Natural killer cell (primary cell): Measurements from ENCODE around the gene ZC3H18. TPM values are rescaled to one million over a fixed set of nuclear protein-coding genes. Genes with fewer than 3 reads are reported as not detected.

ENCODE experiments used
- ATAC-seq, 3 donors: fragments of 150-1000 bp in 2 of 3; fragments of 200-7000 bp in 1 of 3; cut with Tn5 transposase; 1 replicate in 1 of 3; 2 replicates in 2 of 3; pipeline ENCODE4 v1.10.0; 2021; ENCODE audit warnings: mild to moderate bottlenecking in 2 of 3, moderate library complexity in 2 of 3
- DNase-seq, 2 donors: peaks; one replicate each; pipeline versions ENCODE4 v3.0.0 to v3.0.0-alpha.2; 2013 to 2021; ENCODE audit warnings: mixed read lengths in 1 of 2
- H3K27ac ChIP-seq: one replicate; pipeline ENCODE4 v1.5.1; 2013; ENCODE audit warnings: mild to moderate bottlenecking, low read length
- H3K27me3 ChIP-seq: one replicate; pipeline ENCODE4 v1.6.1; 2013; ENCODE audit warnings: low read length; ENCODE audit not compliant: control insufficient read depth, insufficient read depth
- H3K36me3 ChIP-seq: one replicate; pipeline ENCODE4 v1.6.1; 2013; ENCODE audit warnings: low read length; ENCODE audit not compliant: control insufficient read depth, insufficient read depth
- H3K4me1 ChIP-seq: one replicate; pipeline ENCODE4 v1.6.1; 2013; ENCODE audit warnings: low read length; ENCODE audit not compliant: control insufficient read depth, insufficient read depth
- H3K4me3 ChIP-seq: one replicate; pipeline ENCODE4 v1.5.1; 2013; ENCODE audit warnings: low read length
- H3K9me3 ChIP-seq: one replicate; pipeline ENCODE4 v1.6.1; 2013; ENCODE audit warnings: low read length; ENCODE audit not compliant: control insufficient read depth, insufficient read depth
- H3K27ac Mint-ChIP-seq, 2 donors: one replicate each; pipeline ENCODE4 v1.8.0; 2022; ENCODE audit warnings: mild to moderate bottlenecking in 2 of 2, mixed read lengths in 2 of 2, moderate library complexity in 1 of 2
- H3K27me3 Mint-ChIP-seq, 2 donors: one replicate each; pipeline ENCODE4 v1.8.0; 2022; ENCODE audit warnings: low read depth in 2 of 2, mixed read lengths in 2 of 2
- H3K36me3 Mint-ChIP-seq: one replicate; pipeline ENCODE4 v1.8.0; 2022; ENCODE audit warnings: mixed read lengths
- H3K4me1 Mint-ChIP-seq, 2 donors: one replicate each; pipeline ENCODE4 v1.8.0; 2022; ENCODE audit warnings: mixed read lengths in 2 of 2
- H3K4me3 Mint-ChIP-seq: one replicate; pipeline ENCODE4 v1.8.0; 2022; ENCODE audit warnings: mild to moderate bottlenecking, moderate library complexity, mixed read lengths
- H3K9me3 Mint-ChIP-seq, 2 donors: one replicate each; pipeline ENCODE4 v1.8.0; 2022; ENCODE audit warnings: mixed read lengths in 2 of 2
- CTCF ChIP-seq: fragments of 200-600 bp; IDR thresholded peaks from one replicate; pipeline ENCODE4 v1.8.0; 2022; ENCODE audit warnings: antibody characterized with exemption
- whole genome bisulfite sequencing: methylation state at CpG from one replicate; pipeline ENCODE4 v1.1.7; 2013; ENCODE audit warnings: missing lambda C conversion rate; ENCODE audit not compliant: insufficient coverage; 5-methylcytosine and 5-hydroxymethylcytosine counted together
- intact Hi-C: fragments of 100-400 bp; cut with micrococcal nuclease; formaldehyde crosslinking; loops from one replicate; pipeline ENCODE4 v1.14.2; 2022
- total RNA-seq, 4 donors: library from RNA; stranded (reverse); fragments of 120-200 nt in 1 of 4; gene quantifications; one replicate each; pipeline versions ENCODE4 v1.2.3 to v1.2.4, GENCODE V29; 2013 to 2022

ZC3H18 gene
- total RNA-seq, 3 donors from 2014 or later (not counting 1 experiment from before 2014, with no cell fraction given): 125 to 130 (median 126) TPM

- no peak overlapping the region for H3K4me3 ChIP-seq
- no peak for TF ChIP-seq CTCF
- intact Hi-C loops: no loop called here
- Mint-ChIP-seq H3K4me3 (no peak overlapping the region), H3K9me3 (no peaks in the 10 kb centered on the region), H3K4me1 (peaks cover 22 to 37% of the 10 kb centered on the region in 2 donors), H3K27me3 (no peaks in the 10 kb centered on the region), H3K27ac (peak overlapping the region; percentile 50 to 74), H3K36me3 (no peaks in the 10 kb centered on the region)
- H3K36me3 ChIP-seq: peaks cover 45% of the 10 kb centered on the region
- peaks cover 47% of the 10 kb centered on the region for H3K4me1 ChIP-seq
- H3K27ac ChIP-seq: no peak overlapping the region
- H3K27me3 ChIP-seq: no peaks in the 10 kb centered on the region
- DNase-seq (no peak), ATAC-seq (no peak)
- WGBS: 98% methylated on average over 29 of the region's 29 CpGs
- H3K9me3 ChIP-seq: no peaks in the 10 kb centered on the region
Measured at GRCh38 chr16:88622866-88623265, 52.7 kb downstream of the ZC3H18 start.

GRCh38 chr16:88623858-88624257 lies 53.7 kb downstream of the ZC3H18 start:
- Histone ChIP-seq H3K36me3 (peaks cover 53% of the 10 kb centered on the region), H3K27ac (no peak overlapping the region), H3K4me1 (peaks cover 40% of the 10 kb centered on the region), H3K9me3 (no peaks in the 10 kb centered on the region), H3K27me3 (no peaks in the 10 kb centered on the region), H3K4me3 (no peak overlapping the region)
- 93% methylated on average over 13 of the region's 13 CpGs for whole genome bisulfite sequencing
- ATAC-seq (no peak), DNase-seq (no peak)
- no peaks in the 10 kb centered on the region for H3K27me3 Mint-ChIP-seq
- no peak overlapping the region for H3K4me3 Mint-ChIP-seq
- peak overlapping the region in 1 of 2 donors; percentile 29 for H3K27ac Mint-ChIP-seq
- peaks cover 20 to 29% of the 10 kb centered on the region in 2 donors for H3K4me1 Mint-ChIP-seq
- intact Hi-C loops: no loop called here
- H3K9me3 Mint-ChIP-seq: no peaks in the 10 kb centered on the region
- TF ChIP-seq CTCF: no peak
- no peaks in the 10 kb centered on the region for H3K36me3 Mint-ChIP-seq

DNA sequence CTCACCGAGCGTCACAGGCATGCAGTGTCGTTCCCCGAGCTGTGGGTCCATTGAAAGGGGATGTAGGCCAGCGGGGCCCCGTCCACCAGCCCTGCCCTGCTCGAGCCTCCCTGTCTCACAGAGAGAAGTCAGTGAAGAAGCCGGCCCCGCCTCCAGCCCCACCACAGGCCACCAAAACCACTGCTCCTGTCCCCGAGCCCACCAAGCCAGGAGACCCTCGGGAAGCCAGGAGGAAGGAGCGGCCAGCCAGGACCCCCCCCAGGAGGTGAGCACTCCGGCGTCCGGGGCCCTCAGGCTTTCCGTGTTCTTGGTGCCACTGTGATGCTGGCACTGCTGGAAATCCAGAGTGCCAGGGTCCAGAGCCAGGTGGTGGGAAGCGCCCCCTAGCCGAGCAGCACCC lies 54.3 kb downstream of the ZC3H18 start:
- no peak overlapping the region for H3K27ac Mint-ChIP-seq

More for the DNA sequence above, 54.3 kb downstream of the ZC3H18 start:
- Histone ChIP-seq H3K27ac (no peak overlapping the region), H3K36me3 (peaks cover 53% of the 10 kb centered on the region), H3K4me3 (no peak overlapping the region), H3K4me1 (peaks cover 34% of the 10 kb centered on the region), H3K27me3 (no peaks in the 10 kb centered on the region), H3K9me3 (no peaks in the 10 kb centered on the region)
- H3K9me3 Mint-ChIP-seq: no peaks in the 10 kb centered on the region
- H3K4me3 Mint-ChIP-seq: no peak overlapping the region
- TF ChIP-seq CTCF: no peak
- no peaks in the 10 kb centered on the region for H3K36me3 Mint-ChIP-seq
- no peaks in the 10 kb centered on the region for H3K27me3 Mint-ChIP-seq
- ATAC-seq (no peak), DNase-seq (no peak)
- H3K4me1 Mint-ChIP-seq: peaks cover 14 to 23% of the 10 kb centered on the region in 2 donors
- intact Hi-C loops: no loop called here
- 94% methylated on average over 18 of the region's 18 CpGs for WGBS
